Measurements from ENCODE around the gene LTF. TPM values are rescaled to one million over a fixed set of nuclear protein-coding genes. Genes with fewer than 3 reads are reported as not detected.

LTF gene
- total RNA-seq, 6 donors from 2014 or later, result 3.3 to 85.9 (median 12.5) TPM

DNA sequence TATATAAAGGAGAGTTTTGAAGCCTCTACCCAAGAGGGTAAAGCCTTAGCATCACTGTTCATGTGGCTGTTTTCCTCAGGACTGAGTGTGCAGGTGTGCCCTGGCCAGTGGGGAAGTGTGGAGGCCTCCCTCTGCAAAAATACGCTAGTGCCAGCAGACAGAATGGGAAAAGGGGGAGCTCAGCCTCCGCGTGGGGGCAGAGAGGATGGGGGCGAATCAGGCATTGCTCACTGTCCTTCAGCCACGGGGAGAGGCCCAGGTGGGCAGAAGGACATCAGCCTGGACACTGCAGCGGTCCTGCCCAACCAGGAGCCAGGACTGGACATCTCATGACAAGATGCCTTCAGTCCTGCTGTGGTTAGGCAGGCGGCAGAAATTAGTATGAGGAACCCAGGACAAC is 10.1 kb downstream of the LTF start:
- Histone ChIP-seq H3K36me3 (no peaks in the 10 kb centered on the region), H3K27me3 (no peaks in the 10 kb centered on the region), H3K4me1 (no peaks in the 10 kb centered on the region), H3K4me3 (no peak overlapping the region), H3K27ac (no peak overlapping the region), H3K9me3 (no peaks in the 10 kb centered on the region)
- 84 to 93% methylated on average over 6 to 7 of the region's 7 CpGs for WGBS, 2 donors
- TF ChIP-seq POLR2A (IDR thresholded peaks at IDR 0.05), result no peak
- TF ChIP-seq EP300 (IDR thresholded peaks at IDR 0.05), result no peak
- TF ChIP-seq POLR2AphosphoS5 (IDR thresholded peaks at IDR 0.05), result no peak
- TF ChIP-seq, protein P1, sequence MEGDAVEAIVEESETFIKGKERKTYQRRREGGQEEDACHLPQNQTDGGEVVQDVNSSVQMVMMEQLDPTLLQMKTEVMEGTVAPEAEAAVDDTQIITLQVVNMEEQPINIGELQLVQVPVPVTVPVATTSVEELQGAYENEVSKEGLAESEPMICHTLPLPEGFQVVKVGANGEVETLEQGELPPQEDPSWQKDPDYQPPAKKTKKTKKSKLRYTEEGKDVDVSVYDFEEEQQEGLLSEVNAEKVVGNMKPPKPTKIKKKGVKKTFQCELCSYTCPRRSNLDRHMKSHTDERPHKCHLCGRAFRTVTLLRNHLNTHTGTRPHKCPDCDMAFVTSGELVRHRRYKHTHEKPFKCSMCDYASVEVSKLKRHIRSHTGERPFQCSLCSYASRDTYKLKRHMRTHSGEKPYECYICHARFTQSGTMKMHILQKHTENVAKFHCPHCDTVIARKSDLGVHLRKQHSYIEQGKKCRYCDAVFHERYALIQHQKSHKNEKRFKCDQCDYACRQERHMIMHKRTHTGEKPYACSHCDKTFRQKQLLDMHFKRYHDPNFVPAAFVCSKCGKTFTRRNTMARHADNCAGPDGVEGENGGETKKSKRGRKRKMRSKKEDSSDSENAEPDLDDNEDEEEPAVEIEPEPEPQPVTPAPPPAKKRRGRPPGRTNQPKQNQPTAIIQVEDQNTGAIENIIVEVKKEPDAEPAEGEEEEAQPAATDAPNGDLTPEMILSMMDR (IDR thresholded peaks at IDR 0.05), result no peak
- DNase-seq (no peak), ATAC-seq (ENCODE audit: low FRiP score in 2 of 2) (no peak)

DNA sequence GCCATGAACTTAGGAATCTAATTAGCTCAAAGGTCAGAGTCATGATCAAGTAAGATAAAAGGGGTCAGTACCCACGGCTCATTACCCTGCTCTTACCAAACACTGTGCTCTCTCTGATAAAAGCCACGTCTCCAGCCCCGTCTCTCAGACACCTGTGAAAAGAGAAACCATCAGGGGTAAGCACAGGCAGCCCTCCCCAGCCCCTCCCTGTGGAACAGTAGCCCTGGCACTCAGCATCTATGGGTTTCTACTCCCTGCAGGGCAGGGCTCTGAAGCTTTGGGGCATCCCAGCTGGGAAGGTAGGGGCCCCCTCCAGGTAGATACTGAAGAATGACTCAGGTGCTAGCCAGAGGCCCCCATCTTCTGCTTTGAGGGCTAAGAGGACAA is 10.5 kb downstream of the LTF start:
- H3K36me3 ChIP-seq, result no peaks in the 10 kb centered on the region
- 75 to 82% methylated on average over 3 of the region's 3 CpGs for WGBS, 2 donors
- DNase-seq, result no peak
- no peak for ATAC-seq (ENCODE audit: low FRiP score in 2 of 2)
- no peaks in the 10 kb centered on the region for H3K4me1 ChIP-seq
- no peaks in the 10 kb centered on the region for H3K9me3 ChIP-seq
- no peaks in the 10 kb centered on the region for H3K27me3 ChIP-seq
- TF ChIP-seq, protein P1 (IDR thresholded peaks at IDR 0.05), result no peak
- TF ChIP-seq POLR2AphosphoS5 (IDR thresholded peaks at IDR 0.05) (no peak), POLR2A (IDR thresholded peaks at IDR 0.05) (no peak), EP300 (IDR thresholded peaks at IDR 0.05) (no peak)
- no peak overlapping the region for H3K27ac ChIP-seq
- H3K4me3 ChIP-seq, result no peak overlapping the region

DNA sequence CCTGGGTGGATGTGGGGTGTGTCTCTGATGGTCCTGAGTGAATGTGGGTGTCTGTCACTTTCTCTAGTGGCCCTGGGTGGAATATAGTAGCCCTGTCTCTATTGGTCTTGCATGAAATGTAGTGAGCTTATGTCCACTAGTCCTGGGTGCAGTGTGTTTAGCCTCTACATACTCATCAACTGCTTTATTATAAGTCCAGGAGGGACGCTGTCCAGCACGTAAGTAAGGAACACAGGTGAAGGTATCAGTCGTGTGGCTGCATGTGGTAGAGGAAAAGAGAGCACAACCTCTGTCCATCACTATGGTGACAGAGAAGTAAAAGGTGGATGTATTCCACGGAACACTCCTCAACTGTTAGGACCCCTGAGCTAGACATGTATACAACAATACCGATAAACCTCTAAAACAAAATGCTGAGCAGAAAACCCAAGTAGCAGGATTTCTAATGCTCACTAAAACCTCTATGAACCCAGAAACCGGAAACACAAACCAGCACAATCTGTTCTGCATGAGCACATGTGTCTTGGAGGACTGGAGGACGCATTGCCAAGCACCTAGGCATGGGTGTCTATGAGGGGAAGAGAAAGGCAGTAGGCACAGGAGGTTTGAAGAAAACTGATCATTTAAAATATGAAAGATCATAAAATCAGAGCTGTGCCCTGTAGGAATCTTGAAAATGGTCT is 11.0 kb downstream of the LTF start:
- WGBS, 2 donors, result 73 to 85% methylated on average over 6 to 7 of the region's 7 CpGs

DNA sequence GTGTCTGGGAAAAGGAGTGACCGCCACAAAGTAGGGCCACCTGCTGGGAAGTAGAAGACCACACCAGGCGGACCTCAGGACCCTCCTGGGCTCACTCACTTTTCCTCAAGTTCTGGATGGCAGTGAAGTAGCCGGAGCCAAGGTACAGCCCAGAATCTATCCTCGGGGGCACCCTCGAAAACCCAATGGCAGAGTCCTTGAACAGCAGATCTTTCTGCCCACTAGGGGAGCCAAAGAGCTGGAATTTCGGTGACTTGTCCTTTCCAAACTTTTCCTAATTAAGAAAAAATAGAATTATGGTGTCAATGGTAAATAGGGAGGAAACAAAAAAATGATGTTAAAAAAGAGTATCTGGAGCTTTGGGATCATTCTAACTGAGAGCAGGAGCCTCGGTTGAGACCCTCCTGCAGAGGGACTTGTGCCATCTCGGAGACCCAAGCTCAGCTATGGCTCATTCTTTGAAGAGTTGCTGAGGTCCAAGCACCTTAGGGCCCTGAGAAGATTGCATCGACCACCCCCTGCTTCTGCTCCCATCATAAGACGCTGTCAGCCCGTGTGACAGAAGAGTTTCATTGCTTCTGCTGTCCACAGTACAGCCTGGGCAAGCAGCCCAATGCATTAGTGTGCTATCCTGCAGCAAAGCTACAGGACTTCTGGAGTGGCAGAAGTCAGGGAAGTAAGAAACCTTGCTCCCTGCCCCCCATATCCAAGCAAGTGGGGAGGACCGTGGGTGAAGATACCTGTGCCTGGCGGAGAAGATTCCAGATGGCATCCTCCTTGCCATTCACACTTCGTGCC is 14.8 kb downstream of the LTF start:
- H3K9me3 ChIP-seq, result no peaks in the 10 kb centered on the region
- H3K36me3 ChIP-seq, result peaks cover 0 to 1% (median 0%) of the 10 kb centered on the region in 4 donors
- H3K4me3 ChIP-seq, result no peak overlapping the region
- TF ChIP-seq, protein P1 (IDR thresholded peaks at IDR 0.05), result peak in 5 of 6 experiments; percentile 9 to 58 (median 30)
- TF ChIP-seq EP300 (IDR thresholded peaks at IDR 0.05), result no peak
- no peak overlapping the region for H3K27ac ChIP-seq
- no peaks in the 10 kb centered on the region for H3K4me1 ChIP-seq
- ATAC-seq (ENCODE audit: low FRiP score in 2 of 2) (no peak), DNase-seq (no peak)
- WGBS, 2 donors, result 76 to 77% methylated on average over 11 to 14 of the region's 14 CpGs
- H3K27me3 ChIP-seq, result no peaks in the 10 kb centered on the region

More for the DNA sequence above, 11.0 kb downstream of the LTF start:
- no peak overlapping the region for H3K27ac ChIP-seq
- no peaks in the 10 kb centered on the region for H3K4me1 ChIP-seq
- TF ChIP-seq, protein P1 (IDR thresholded peaks at IDR 0.05), result no peak
- TF ChIP-seq EP300 (IDR thresholded peaks at IDR 0.05) (no peak), POLR2AphosphoS5 (IDR thresholded peaks at IDR 0.05) (no peak), POLR2A (IDR thresholded peaks at IDR 0.05) (no peak)
- H3K9me3 ChIP-seq, result no peaks in the 10 kb centered on the region
- no peak for ATAC-seq (ENCODE audit: low FRiP score in 2 of 2)
- H3K36me3 ChIP-seq, result no peaks in the 10 kb centered on the region
- H3K4me3 ChIP-seq, result no peak overlapping the region
- no peak for DNase-seq
- no peaks in the 10 kb centered on the region for H3K27me3 ChIP-seq
